Measurements from ENCODE around the gene FAM216A. TPM values are rescaled to one million over a fixed set of nuclear protein-coding genes. Genes with fewer than 3 reads are reported as not detected.
"Not testable (repeated sequence)": the region's sequence is repeated elsewhere in the genome, so short reads cannot be mapped to it uniquely, and the experiment has no call there.

Gene FAM216A
- total RNA-seq, 1 donor from 2014 or later = 5.7 TPM

DNA sequence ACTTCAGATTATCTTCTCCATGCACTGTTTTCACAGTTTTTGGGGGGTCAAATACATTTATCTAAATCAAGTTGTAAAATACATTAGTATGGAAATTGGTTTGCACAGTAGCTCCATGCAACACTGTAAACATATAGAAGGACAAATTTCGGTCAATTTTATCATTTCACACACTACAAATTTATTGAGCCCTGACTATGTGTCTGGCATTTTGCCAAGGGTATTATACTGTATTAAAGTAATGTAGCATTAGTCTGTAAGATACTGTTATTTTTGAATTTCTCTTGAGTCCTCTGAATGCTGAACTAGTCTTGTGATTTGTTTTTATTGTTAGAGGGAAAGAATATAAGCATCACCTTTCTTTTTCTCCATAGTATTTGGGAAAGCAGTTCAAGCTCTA lies 34.8 kb downstream of the FAM216A start:
- H3K27me3 ChIP-seq (ENCODE audit: control insufficient read depth, insufficient read depth, low read length) = no peaks in the 10 kb centered on the region
- H3K36me3 ChIP-seq (ENCODE audit: control insufficient read depth, insufficient read depth, low read length) = no peaks in the 10 kb centered on the region
- H3K4me3 ChIP-seq (ENCODE audit: low read depth, low read length) = no peak overlapping the region
- no peak for DNase-seq (ENCODE audit: low read depth)
- TF ChIP-seq, protein P1, sequence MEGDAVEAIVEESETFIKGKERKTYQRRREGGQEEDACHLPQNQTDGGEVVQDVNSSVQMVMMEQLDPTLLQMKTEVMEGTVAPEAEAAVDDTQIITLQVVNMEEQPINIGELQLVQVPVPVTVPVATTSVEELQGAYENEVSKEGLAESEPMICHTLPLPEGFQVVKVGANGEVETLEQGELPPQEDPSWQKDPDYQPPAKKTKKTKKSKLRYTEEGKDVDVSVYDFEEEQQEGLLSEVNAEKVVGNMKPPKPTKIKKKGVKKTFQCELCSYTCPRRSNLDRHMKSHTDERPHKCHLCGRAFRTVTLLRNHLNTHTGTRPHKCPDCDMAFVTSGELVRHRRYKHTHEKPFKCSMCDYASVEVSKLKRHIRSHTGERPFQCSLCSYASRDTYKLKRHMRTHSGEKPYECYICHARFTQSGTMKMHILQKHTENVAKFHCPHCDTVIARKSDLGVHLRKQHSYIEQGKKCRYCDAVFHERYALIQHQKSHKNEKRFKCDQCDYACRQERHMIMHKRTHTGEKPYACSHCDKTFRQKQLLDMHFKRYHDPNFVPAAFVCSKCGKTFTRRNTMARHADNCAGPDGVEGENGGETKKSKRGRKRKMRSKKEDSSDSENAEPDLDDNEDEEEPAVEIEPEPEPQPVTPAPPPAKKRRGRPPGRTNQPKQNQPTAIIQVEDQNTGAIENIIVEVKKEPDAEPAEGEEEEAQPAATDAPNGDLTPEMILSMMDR (IDR thresholded peaks at IDR 0.05; ENCODE audit: insufficient read depth, low read length, poor library complexity, severe bottlenecking) = no peak

DNA sequence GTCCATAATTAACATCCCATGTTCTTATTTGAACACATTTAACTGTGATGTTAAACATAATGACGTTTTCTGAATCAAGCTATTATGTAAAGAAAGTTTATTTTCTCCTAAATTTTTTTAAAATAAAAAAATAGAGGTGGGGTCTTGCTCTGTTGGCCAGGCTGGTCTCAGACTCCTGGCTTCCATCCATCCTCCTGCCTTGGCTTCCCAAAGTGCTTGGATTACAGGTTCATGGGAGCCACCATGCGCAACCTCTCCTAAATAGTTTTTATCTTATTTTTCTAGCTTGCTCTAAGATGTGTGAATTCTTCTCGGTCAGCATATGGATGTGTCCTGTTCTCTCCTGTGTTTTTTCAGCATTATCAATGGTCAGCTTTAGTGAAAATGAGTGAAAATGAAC lies 36.7 kb downstream of the FAM216A start:
- Histone ChIP-seq H3K36me3 (ENCODE audit: control insufficient read depth, insufficient read depth, low read length) (no peaks in the 10 kb centered on the region), H3K27me3 (ENCODE audit: control insufficient read depth, insufficient read depth, low read length) (no peaks in the 10 kb centered on the region), H3K4me3 (ENCODE audit: low read depth, low read length) (no peak overlapping the region)
- TF ChIP-seq, protein P1 (IDR thresholded peaks at IDR 0.05; ENCODE audit: insufficient read depth, low read length, poor library complexity, severe bottlenecking) = no peak
- no peak for DNase-seq (ENCODE audit: low read depth)

DNA sequence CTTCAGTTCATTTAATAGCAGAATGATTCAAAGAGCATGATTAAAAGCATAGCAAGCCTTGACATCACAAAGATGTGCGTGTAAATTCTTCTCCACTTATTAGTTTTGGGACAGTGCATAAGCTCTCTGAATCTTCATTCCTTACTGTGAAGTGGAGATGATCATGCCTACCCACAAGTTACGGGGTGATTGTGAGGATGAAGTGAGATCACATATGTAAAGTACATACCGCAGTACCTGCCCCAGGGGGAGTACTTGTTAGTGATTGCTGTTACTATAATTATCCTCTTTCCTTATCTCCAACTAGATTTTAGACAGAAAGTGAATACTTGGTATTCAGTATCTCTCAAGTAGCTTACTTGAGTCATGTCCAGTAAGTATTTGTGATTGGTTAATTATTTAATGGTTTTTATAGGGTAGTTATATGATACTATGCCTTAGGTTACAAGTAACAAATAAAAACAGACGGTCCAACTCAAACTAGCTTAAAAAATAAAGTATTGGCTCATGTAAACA lies 39.5 kb downstream of the FAM216A start:
- no peak for DNase-seq (ENCODE audit: low read depth)
- Histone ChIP-seq H3K36me3 (ENCODE audit: control insufficient read depth, insufficient read depth, low read length) (no peaks in the 10 kb centered on the region), H3K4me3 (ENCODE audit: low read depth, low read length) (no peak overlapping the region), H3K27me3 (ENCODE audit: control insufficient read depth, insufficient read depth, low read length) (no peaks in the 10 kb centered on the region)
- TF ChIP-seq, protein P1 (IDR thresholded peaks at IDR 0.05; ENCODE audit: insufficient read depth, low read length, poor library complexity, severe bottlenecking) = no peak

DNA sequence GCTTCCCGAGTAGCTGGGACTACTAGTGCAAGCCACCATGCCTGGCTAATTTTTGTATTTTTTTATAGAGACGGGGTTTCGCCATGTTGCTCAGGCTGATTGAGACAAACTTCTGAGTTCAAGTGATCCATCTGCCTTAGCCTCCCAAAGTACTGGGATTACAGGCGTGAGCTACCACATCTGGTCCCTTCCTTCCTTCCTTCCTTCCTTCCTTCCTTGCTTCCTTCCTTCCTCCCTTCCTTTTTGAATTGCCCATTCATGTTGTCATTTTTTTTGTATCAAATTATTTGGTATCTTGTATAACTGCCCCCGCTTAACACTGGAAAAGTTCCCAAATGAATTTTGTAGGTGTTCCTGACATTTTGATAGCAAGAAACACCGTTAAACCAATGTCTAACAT lies 45.2 kb downstream of the FAM216A start:
- Histone ChIP-seq H3K27me3 (ENCODE audit: control insufficient read depth, insufficient read depth, low read length) (no peaks in the 10 kb centered on the region), H3K36me3 (ENCODE audit: control insufficient read depth, insufficient read depth, low read length) (no peaks in the 10 kb centered on the region), H3K4me3 (ENCODE audit: low read depth, low read length) (no peak overlapping the region)
- DNase-seq (ENCODE audit: low read depth) = no peak
- TF ChIP-seq, protein P1 (IDR thresholded peaks at IDR 0.05; ENCODE audit: insufficient read depth, low read length, poor library complexity, severe bottlenecking) = no peak

DNA sequence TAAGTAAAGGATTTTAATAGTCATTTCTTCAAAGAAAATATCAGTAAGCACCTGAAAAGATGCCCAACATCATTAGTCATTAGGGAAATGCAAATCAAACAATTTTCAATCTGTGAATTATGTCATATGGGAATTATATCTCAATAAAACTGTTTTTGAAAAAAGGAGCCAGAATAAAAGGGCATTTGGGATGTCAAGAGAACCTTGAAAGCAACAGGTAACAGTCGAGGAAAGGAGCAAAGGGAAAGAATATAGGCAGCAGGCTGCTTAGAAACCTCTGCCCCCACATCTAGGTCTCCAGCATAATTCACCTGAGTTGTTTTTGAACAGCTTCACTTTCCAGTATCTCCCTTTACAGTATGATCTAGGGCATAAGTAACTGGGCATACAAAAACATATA lies 45.7 kb downstream of the FAM216A start:
- Histone ChIP-seq H3K4me3 (ENCODE audit: low read depth, low read length) (no peak overlapping the region), H3K27me3 (ENCODE audit: control insufficient read depth, insufficient read depth, low read length) (no peaks in the 10 kb centered on the region), H3K36me3 (ENCODE audit: control insufficient read depth, insufficient read depth, low read length) (no peaks in the 10 kb centered on the region)
- no peak for DNase-seq (ENCODE audit: low read depth)
- TF ChIP-seq, protein P1 (IDR thresholded peaks at IDR 0.05; ENCODE audit: insufficient read depth, low read length, poor library complexity, severe bottlenecking) = no peak

DNA sequence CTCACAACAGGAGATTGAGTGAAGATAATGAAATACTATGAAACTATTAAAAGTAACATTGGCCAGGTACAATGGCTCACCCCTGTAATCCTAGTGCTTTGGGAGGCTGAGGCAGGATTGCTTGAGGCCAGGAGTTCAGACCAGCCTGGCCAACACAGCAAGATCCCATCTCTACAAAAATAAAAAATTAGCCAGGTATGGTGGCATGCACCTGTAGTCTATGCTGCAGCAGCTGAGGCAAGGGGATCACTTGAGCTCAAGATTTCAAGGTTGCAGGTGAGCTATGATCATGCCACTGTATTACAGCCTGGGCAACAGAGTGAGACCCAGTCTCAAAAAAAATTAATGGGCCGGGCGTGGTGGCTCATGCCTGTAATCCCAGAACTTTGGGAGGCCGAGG lies 48.4 kb downstream of the FAM216A start:
- Histone ChIP-seq H3K36me3 (ENCODE audit: control insufficient read depth, insufficient read depth, low read length) (no peaks in the 10 kb centered on the region), H3K27me3 (ENCODE audit: control insufficient read depth, insufficient read depth, low read length) (no peaks in the 10 kb centered on the region), H3K4me3 (ENCODE audit: low read depth, low read length) (no peak overlapping the region)
- no peak for DNase-seq (ENCODE audit: low read depth)
- TF ChIP-seq, protein P1 (IDR thresholded peaks at IDR 0.05; ENCODE audit: insufficient read depth, low read length, poor library complexity, severe bottlenecking) = no peak

DNA sequence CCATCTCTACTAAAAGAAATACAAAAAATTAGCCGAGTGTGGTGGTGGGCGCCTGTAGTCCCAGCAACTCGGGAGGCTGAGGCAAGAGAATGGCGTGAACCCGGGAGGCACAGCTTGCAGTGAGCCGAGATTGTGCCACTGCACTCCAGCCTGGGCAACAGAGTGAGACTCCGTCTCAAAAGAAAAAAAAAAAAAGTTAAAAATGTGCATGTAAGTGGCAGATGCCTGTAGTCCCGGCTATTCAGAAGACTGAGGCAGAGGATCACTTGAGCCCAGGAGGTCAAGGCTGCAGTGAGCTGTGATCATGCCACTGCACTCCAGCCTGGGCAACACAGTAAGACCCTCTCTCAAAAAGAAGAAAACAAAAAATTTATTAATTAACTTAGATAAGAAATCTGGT lies 49.4 kb downstream of the FAM216A start:
- not testable (repeated sequence) for H3K36me3 ChIP-seq (ENCODE audit: control insufficient read depth, insufficient read depth, low read length); H3K4me3 ChIP-seq (ENCODE audit: low read depth, low read length); DNase-seq (ENCODE audit: low read depth); H3K27me3 ChIP-seq (ENCODE audit: control insufficient read depth, insufficient read depth, low read length)

DNA sequence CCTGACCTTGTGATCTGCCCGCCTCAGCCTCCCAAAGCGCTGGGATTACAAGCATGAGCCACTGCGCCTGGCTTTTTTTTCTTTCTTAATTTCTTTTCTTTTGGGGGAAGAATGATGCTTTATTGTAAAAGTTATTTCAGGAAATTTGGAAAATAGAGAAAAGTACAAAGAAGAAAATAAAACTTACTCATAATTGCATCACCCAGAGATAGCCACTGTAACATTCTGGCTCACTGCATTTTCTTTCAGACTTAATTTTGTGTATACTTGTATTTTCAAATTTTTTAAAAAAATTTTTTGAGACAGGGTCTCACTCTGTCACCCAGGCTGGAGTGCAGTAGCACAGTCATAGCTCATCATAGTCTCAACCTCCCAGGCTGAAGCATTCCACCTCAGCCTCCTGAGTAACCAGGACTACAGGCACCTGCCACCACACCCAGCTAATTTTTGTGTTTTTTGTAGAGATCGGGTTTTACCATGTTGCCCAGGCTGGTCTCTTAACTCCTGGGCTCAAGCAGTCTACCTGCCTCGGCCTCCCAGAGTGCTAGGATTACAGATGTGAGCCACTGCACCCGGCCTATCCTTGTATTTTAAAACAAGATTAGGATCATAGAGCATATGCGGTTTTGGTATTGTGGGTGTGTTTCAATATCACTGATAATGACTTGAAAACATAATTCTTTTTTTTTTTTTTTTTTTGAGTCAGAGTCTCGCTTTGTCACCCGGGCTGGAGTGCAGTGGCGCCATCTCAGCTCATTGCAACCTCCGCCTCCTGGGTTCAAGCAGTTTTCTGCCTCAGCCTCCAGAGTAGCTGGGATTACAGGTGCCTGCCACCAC lies 52.4 kb downstream of the FAM216A start:
- DNase-seq (ENCODE audit: low read depth) = not testable (repeated sequence)

More for the DNA sequence above, 52.4 kb downstream of the FAM216A start:
- H3K27me3 ChIP-seq (ENCODE audit: control insufficient read depth, insufficient read depth, low read length); H3K36me3 ChIP-seq (ENCODE audit: control insufficient read depth, insufficient read depth, low read length); H3K4me3 ChIP-seq (ENCODE audit: low read depth, low read length): not testable (repeated sequence)

All from kidney epithelial cell (primary cell).